Choroid plexus epithelial cell (primary cell): Measurements from ENCODE around the gene SIRT5.

Experiments used
- DNase-seq: peaks from one replicate; pipeline ENCODE4 v3.0.0-alpha.2; 2010; ENCODE audit warnings: low read depth
- H3K4me3 ChIP-seq: 2 replicates; pipeline ENCODE4 v1.5.1; 2011; ENCODE audit warnings: low read depth, mild to moderate bottlenecking, control low read depth, low read length, moderate library complexity
- CTCF ChIP-seq: conservative IDR thresholded peaks from 2 replicates; pipeline ENCODE4 v1.5.1; 2011; ENCODE audit warnings: low read depth, mild to moderate bottlenecking, control low read depth, inconsistent platforms, low read length, moderate library complexity

SIRT5 gene

GRCh38 chr6:13561624-13562267 is 12.7 kb upstream of the SIRT5 start:
- no peak for DNase-seq
- no peak for TF ChIP-seq CTCF
- no peak overlapping the region for H3K4me3 ChIP-seq

- DNase-seq: no peak
- no peak overlapping the region for H3K4me3 ChIP-seq
- no peak for TF ChIP-seq CTCF
Observed at GRCh38 chr6:13563009-13563408, 11.4 kb upstream of the SIRT5 start.

GRCh38 chr6:13565921-13566320 is 8.5 kb upstream of the SIRT5 start:
- no peak for DNase-seq
- TF ChIP-seq CTCF: no peak
- no peak overlapping the region for H3K4me3 ChIP-seq

GRCh38 chr6:13566500-13566899 is 7.9 kb upstream of the SIRT5 start:
- no peak overlapping the region for H3K4me3 ChIP-seq
- DNase-seq: no peak
- TF ChIP-seq CTCF: no peak

- H3K4me3 ChIP-seq: no peak overlapping the region
- no peak for DNase-seq
- no peak for TF ChIP-seq CTCF
Observed at GRCh38 chr6:13568970-13569369, 5.4 kb upstream of the SIRT5 start.

- H3K4me3 ChIP-seq: no peak overlapping the region
- DNase-seq: no peak
- no peak for TF ChIP-seq CTCF
Observed at GRCh38 chr6:13572240-13572639, 2.2 kb upstream of the SIRT5 start.

- DNase-seq: no peak
- TF ChIP-seq CTCF: no peak
- H3K4me3 ChIP-seq: no peak overlapping the region
Observed at GRCh38 chr6:13572951-13573654, 1.3 kb upstream of the SIRT5 start.
